GM12878 (cell line): ENCODE results near the gene KRTAP10-1. TPM values are rescaled to one million over a fixed set of nuclear protein-coding genes. Genes with fewer than 3 reads are reported as not detected.
A peak's percentile ranks its signal among the peaks of the same experiment; 100 is the strongest.

Experiments used
- ATAC-seq: fragments of 200-7000 bp; cut with Tn5 transposase; 3 replicates; pipeline ENCODE4 v1.9.1; 2020; ENCODE audit warnings: mild to moderate bottlenecking, moderate library complexity
- BruUV-seq: library from RNA; stranded (reverse); fragments of 400-500 nt; replicated peaks from 2 replicates; lab custom pipeline; 2021; lab: Mats Ljungman, UMichigan
- CTCF ChIA-PET: fragments of 300-600 bp; sonication (Branson Sonifier 250); formaldehyde crosslinking; extraction: SDS; loops from one replicate; lab custom pipeline; 2021; ENCODE audit warnings: inconsistent platforms; lab: Yijun Ruan, JAX
- POLR2A ChIA-PET: fragments of 350-600 bp; formaldehyde crosslinking; extraction: SDS; loops from one replicate; lab custom pipeline; 2021; ENCODE audit warnings: inconsistent platforms; lab: Charles Lee
- RAD21 ChIA-PET: fragments of 300-600 bp; sonication (Branson Sonifier 250); formaldehyde crosslinking; loops from one replicate; lab custom pipeline; 2023; ENCODE audit warnings: antibody characterized with exemption; ENCODE audit not compliant: unreplicated experiment; lab: Charles Lee
- SMC1A ChIA-PET: fragments of 300-600 bp; sonication (Branson Sonifier 250); formaldehyde crosslinking; loops from one replicate; lab custom pipeline; 2023; ENCODE audit not compliant: unreplicated experiment, uncharacterized antibody; lab: Charles Lee
- DNase-seq: peaks from one replicate; pipeline ENCODE4 v3.0.0-alpha.2; 2011; ENCODE audit warnings: low read depth, low spot score
- FAIRE-seq: peaks from 3 replicates; lab custom pipeline; 2011; peaks lifted over from hg19 to GRCh38; lab: Jason Lieb, UNC
- H2AFZ ChIP-seq: 2 replicates; pipeline ENCODE4 v1.6.0; 2011; ENCODE audit warnings: low read depth, low read length, control low read depth; ENCODE audit not compliant: control insufficient read depth
- H3K27ac ChIP-seq: 2 replicates; pipeline ENCODE4 v1.5.1; 2011; ENCODE audit warnings: control low read depth; ENCODE audit not compliant: control insufficient read depth, insufficient read depth
- H3K27me3 ChIP-seq, 2 experiments: replicated peaks in 1 of 2; 2 replicates each; pipeline versions ENCODE4 v1.6.0 to v1.6.1; 2011; ENCODE audit warnings: low read length in 1 of 2; ENCODE audit not compliant: control insufficient read depth in 2 of 2, insufficient read depth in 2 of 2
- H3K36me3 ChIP-seq, 2 experiments: 2 replicates each; pipeline ENCODE4 v1.5.1; 2011; ENCODE audit warnings: low read length in 1 of 2; ENCODE audit not compliant: control insufficient read depth in 2 of 2, insufficient read depth in 2 of 2
- H3K4me1 ChIP-seq: 2 replicates; pipeline ENCODE4 v1.6.1; 2011; ENCODE audit warnings: mild to moderate bottlenecking, low read length, moderate library complexity, mixed read lengths; ENCODE audit not compliant: control insufficient read depth, insufficient read depth
- H3K4me2 ChIP-seq: 2 replicates; pipeline ENCODE4 v1.6.0; 2011; ENCODE audit warnings: control low read depth; ENCODE audit not compliant: control insufficient read depth, insufficient read depth
- H3K4me3 ChIP-seq: fragments of 200-600 bp; sonication (generic); 2 replicates; pipeline ENCODE4 v1.5.1; 2016
- H3K79me2 ChIP-seq: 2 replicates; pipeline ENCODE4 v1.6.0; 2011; ENCODE audit warnings: low read length; ENCODE audit not compliant: control insufficient read depth, insufficient read depth
- H3K9ac ChIP-seq: 2 replicates; pipeline ENCODE4 v1.8.0; 2011; ENCODE audit warnings: low read length, control low read depth, mixed read lengths; ENCODE audit not compliant: control insufficient read depth, insufficient read depth
- H3K9me3 ChIP-seq: replicated peaks from 3 replicates; pipeline ENCODE4 v1.5.1; 2011; ENCODE audit warnings: mild to moderate bottlenecking, low read length; ENCODE audit not compliant: control insufficient read depth, insufficient read depth
- H4K20me1 ChIP-seq: 2 replicates; pipeline ENCODE4 v1.6.0; 2011; ENCODE audit not compliant: control insufficient read depth, insufficient read depth
- ATF2 ChIP-seq: IDR thresholded peaks from 2 replicates; pipeline ENCODE4 v1.6.1; 2012; ENCODE audit warnings: low read length, inconsistent platforms
- BCL3 ChIP-seq: IDR thresholded peaks from 2 replicates; pipeline ENCODE4 v1.6.1; 2011; ENCODE audit warnings: borderline replicate concordance, low read depth, mild to moderate bottlenecking, moderate library complexity, low read length; ENCODE audit not compliant: insufficient read depth, poor library complexity, severe bottlenecking
- FOS ChIP-seq: IDR thresholded peaks from 3 replicates; pipeline ENCODE4 v1.6.1; 2011; ENCODE audit warnings: borderline replicate concordance; ENCODE audit not compliant: insufficient read length; ENCODE audit errors: extremely low read depth
- NBN ChIP-seq: fragments of 450-650 bp; IDR thresholded peaks from 2 replicates; pipeline ENCODE4 v1.6.1; 2016
- NFIC ChIP-seq: IDR thresholded peaks from 2 replicates; pipeline ENCODE4 v1.6.1; 2012; ENCODE audit warnings: low read depth, mild to moderate bottlenecking, inconsistent platforms, low read length, moderate library complexity
- PBX3 ChIP-seq: IDR thresholded peaks from 2 replicates; pipeline ENCODE4 v1.6.1; 2011; ENCODE audit warnings: mild to moderate bottlenecking, low read depth, low read length, moderate library complexity; ENCODE audit not compliant: insufficient replicate concordance
- STAT1 ChIP-seq: fragments of 450-650 bp; conservative IDR thresholded peaks from 2 replicates; pipeline ENCODE4 v1.6.1; 2014; ENCODE audit warnings: antibody characterized with exemption, mild to moderate bottlenecking
- WGBS: methylation state at CpG from one replicate; pipeline ENCODE4 v1.1.6; 2016; ENCODE audit warnings: low lambda C conversion rate; ENCODE audit not compliant: insufficient replicate concordance, insufficient coverage; ENCODE audit errors: missing lambda C conversion rate; 5-methylcytosine and 5-hydroxymethylcytosine counted together
- in situ Hi-C: fragments of 300-500 bp; cut with MboI; formaldehyde crosslinking; loops from 9 replicates; pipeline ENCODE4 v1.14.3; 2018; ENCODE audit warnings: mixed read lengths
- intact Hi-C: fragments of 100-400 bp; cut with micrococcal nuclease; formaldehyde crosslinking; loops from one replicate; pipeline ENCODE4 v1.14.2; 2022; ENCODE audit not compliant: unreplicated experiment
- polyA plus RNA-seq, 11 experiments: library from polyadenylated mRNA; depleted of rRNA in 4 of 11; unstranded in 6 of 11; stranded (reverse) in 5 of 11; fragments of >200 nt; fragmentation: Nextera tagmentation in 4 of 11; fragmentation: Illumina TruSeq in 1 of 11; extraction: Ambion mirVana in 4 of 11; extraction: Trizol in 1 of 11; gene quantifications; 1 replicate in 1 of 11; 2 replicates in 10 of 11; pipeline versions ENCODE4 v1.2.1 to v1.2.3, GENCODE V29; 2011 to 2016; ENCODE audit warnings: inconsistent platforms in 2 of 11, missing spikeins in 2 of 11, low read depth in 1 of 11
- total RNA-seq, 4 experiments: library from RNA; depleted of rRNA in 3 of 4; stranded (reverse); fragments of >200 nt in 3 of 4; fragmentation: Illumina TruSeq in 1 of 4; extraction: Trizol in 1 of 4; gene quantifications; 2 replicates each; pipeline versions ENCODE4 v1.2.1 to v1.2.3, GENCODE V29; 2013 to 2021

Gene KRTAP10-1
- total and polyA plus RNA-seq, 10 of the 15 experiments (the other 5 are each of a cell fraction or from before 2014, with no cell fraction given): not detected

- Histone ChIP-seq H3K79me2 (no peaks in the 10 kb centered on the region), H3K9me3 (no peaks in the 10 kb centered on the region; the same call in 2 of the 3 replicates), H3K4me1 (no peaks in the 10 kb centered on the region), H2AFZ (no peak overlapping the region), H3K4me2 (no peak overlapping the region), H3K27me3 (no peaks in the 10 kb centered on the region), H3K9ac (no peak overlapping the region), H4K20me1 (no peaks in the 10 kb centered on the region), H3K27ac (no peak overlapping the region), H3K36me3 (no peaks in the 10 kb centered on the region), H3K4me3 (no peak overlapping the region)
- FAIRE-seq: peak; percentile 66
- no TSS peak for BruUV-seq
- ChIA-PET RAD21 (no interaction called here), POLR2A (no interaction called here), SMC1A (no interaction called here), CTCF (no interaction called here)
- in situ Hi-C loops (no loop called here), intact Hi-C loops (no loop called here)
- ATAC-seq: no peak
- peak; percentile 7 for TF ChIP-seq PBX3
- no peak for TF ChIP-seq FOS
- TF ChIP-seq NBN: no peak
- no peak for TF ChIP-seq NFIC
- peak; percentile 92 for TF ChIP-seq BCL3
- TF ChIP-seq ATF2: no peak
- no peak for TF ChIP-seq STAT1
- no peak for DNase-seq
- 17% methylated on average over 2 of the region's 2 CpGs for WGBS
These were observed 15.3 kb downstream of the KRTAP10-1 start for GRCh38 chr21:44524414-44525371.
